Muscle layer of duodenum (tissue), 2 donors: ENCODE results near the gene ADD1.

Experiments
- H3K27ac ChIP-seq: one replicate; pipeline ENCODE4 v1.7.0; 2013; ENCODE audit warnings: mild to moderate bottlenecking, low read length
- H3K27me3 ChIP-seq: one replicate; pipeline ENCODE4 v1.7.0; 2013; ENCODE audit warnings: low read depth, mild to moderate bottlenecking, control low read depth, low read length
- H3K36me3 ChIP-seq, 2 donors: one replicate each; pipeline ENCODE4 v1.7.0; 2013; ENCODE audit warnings: low read length in 2 of 2, control low read depth in 1 of 2, mild to moderate bottlenecking in 1 of 2; ENCODE audit not compliant: insufficient read depth in 2 of 2, control insufficient read depth in 1 of 2
- H3K4me1 ChIP-seq, 2 donors: one replicate each; pipeline ENCODE4 v1.7.0; 2013; ENCODE audit warnings: low read length in 2 of 2, mild to moderate bottlenecking in 2 of 2, control low read depth in 1 of 2, moderate library complexity in 1 of 2; ENCODE audit not compliant: insufficient read depth in 2 of 2, control insufficient read depth in 1 of 2
- H3K4me3 ChIP-seq, 2 donors: one replicate each; pipeline ENCODE4 v1.7.0; 2013; ENCODE audit warnings: low read length in 2 of 2, low read depth in 1 of 2, mild to moderate bottlenecking in 1 of 2
- H3K9me3 ChIP-seq, 2 donors: one replicate each; pipeline ENCODE4 v1.7.0; 2013; ENCODE audit warnings: low read length in 2 of 2, control low read depth in 1 of 2, mild to moderate bottlenecking in 1 of 2; ENCODE audit not compliant: control insufficient read depth in 1 of 2
- donor health status: healthy.

Gene ADD1

GRCh38 chr4:2923141-2923551 is 79.5 kb downstream of the ADD1 start:
- Histone ChIP-seq H3K27ac (no peak overlapping the region), H3K36me3 (peaks cover 28 to 56% of the 10 kb centered on the region in 2 donors), H3K4me1 (no peaks in the 10 kb centered on the region)

GRCh38 chr4:2923668-2924173 is 80.1 kb downstream of the ADD1 start:
- no peak overlapping the region for H3K27ac ChIP-seq
- no peaks in the 10 kb centered on the region for H3K9me3 ChIP-seq
- H3K27me3 ChIP-seq = no peaks in the 10 kb centered on the region
- no peaks in the 10 kb centered on the region for H3K4me1 ChIP-seq
- no peak overlapping the region for H3K4me3 ChIP-seq
- H3K36me3 ChIP-seq = peaks cover 33 to 62% of the 10 kb centered on the region in 2 donors

More at GRCh38 chr4:2923141-2923551, 79.5 kb downstream of the ADD1 start:
- no peaks in the 10 kb centered on the region for H3K27me3 ChIP-seq
- no peak overlapping the region for H3K4me3 ChIP-seq
- no peaks in the 10 kb centered on the region for H3K9me3 ChIP-seq

GRCh38 chr4:2924286-2924685 is 80.6 kb downstream of the ADD1 start:
- H3K4me3 ChIP-seq = no peak overlapping the region

GRCh38 chr4:2924765-2925301 is 81.2 kb downstream of the ADD1 start:
- Histone ChIP-seq H3K27me3 (no peaks in the 10 kb centered on the region), H3K9me3 (no peaks in the 10 kb centered on the region), H3K4me3 (no peak overlapping the region), H3K27ac (no peak overlapping the region), H3K4me1 (no peaks in the 10 kb centered on the region), H3K36me3 (peaks cover 40 to 73% of the 10 kb centered on the region in 2 donors)

More at GRCh38 chr4:2924286-2924685, 80.6 kb downstream of the ADD1 start:
- Histone ChIP-seq H3K4me1 (no peaks in the 10 kb centered on the region), H3K27me3 (no peaks in the 10 kb centered on the region), H3K27ac (no peak overlapping the region), H3K36me3 (peaks cover 39 to 68% of the 10 kb centered on the region in 2 donors), H3K9me3 (no peaks in the 10 kb centered on the region)

- Histone ChIP-seq H3K9me3 (no peaks in the 10 kb centered on the region), H3K27me3 (no peaks in the 10 kb centered on the region), H3K4me1 (peaks cover 0 to under 1% of the 10 kb centered on the region in 2 donors), H3K36me3 (peaks cover 40 to 73% of the 10 kb centered on the region in 2 donors), H3K4me3 (no peak overlapping the region), H3K27ac (no peak overlapping the region)
These were observed 81.9 kb downstream of the ADD1 start for GRCh38 chr4:2925496-2925895.

- peaks cover 0 to 8% of the 10 kb centered on the region in 2 donors for H3K4me1 ChIP-seq
- H3K27me3 ChIP-seq = no peaks in the 10 kb centered on the region
- H3K4me3 ChIP-seq = no peak overlapping the region
- H3K9me3 ChIP-seq = no peaks in the 10 kb centered on the region
- H3K36me3 ChIP-seq = peaks cover 40 to 76% of the 10 kb centered on the region in 2 donors
- H3K27ac ChIP-seq = no peak overlapping the region
These were observed 82.6 kb downstream of the ADD1 start for GRCh38 chr4:2925931-2926860.

- Histone ChIP-seq H3K27me3 (no peaks in the 10 kb centered on the region), H3K36me3 (peaks cover 40 to 80% of the 10 kb centered on the region in 2 donors), H3K4me3 (no peak overlapping the region), H3K4me1 (peaks cover 0 to 17% of the 10 kb centered on the region in 2 donors), H3K27ac (no peak overlapping the region), H3K9me3 (no peaks in the 10 kb centered on the region)
These were observed 83.5 kb downstream of the ADD1 start for GRCh38 chr4:2927016-2927695.

GRCh38 chr4:2927696-2928075 is 84.0 kb downstream of the ADD1 start:
- Histone ChIP-seq H3K27me3 (no peaks in the 10 kb centered on the region), H3K9me3 (no peaks in the 10 kb centered on the region), H3K4me3 (no peak overlapping the region), H3K27ac (no peak overlapping the region), H3K36me3 (peaks cover 40 to 77% of the 10 kb centered on the region in 2 donors), H3K4me1 (peaks cover 0 to 22% of the 10 kb centered on the region in 2 donors)

- Histone ChIP-seq H3K36me3 (peaks cover 37 to 69% of the 10 kb centered on the region in 2 donors), H3K4me3 (no peak overlapping the region), H3K27ac (no peak overlapping the region), H3K4me1 (peaks cover 0 to 30% of the 10 kb centered on the region in 2 donors), H3K27me3 (no peaks in the 10 kb centered on the region), H3K9me3 (no peaks in the 10 kb centered on the region)
These were observed 84.9 kb downstream of the ADD1 start for GRCh38 chr4:2928242-2929176.

GRCh38 chr4:2929469-2929868 is 85.8 kb downstream of the ADD1 start:
- Histone ChIP-seq H3K4me1 (peaks cover 0 to 34% of the 10 kb centered on the region in 2 donors), H3K4me3 (no peak overlapping the region), H3K27me3 (no peaks in the 10 kb centered on the region), H3K36me3 (peaks cover 28 to 60% of the 10 kb centered on the region in 2 donors), H3K9me3 (no peaks in the 10 kb centered on the region), H3K27ac (no peak overlapping the region)
